CD4-positive, alpha-beta memory T cell (primary cell): Measurements from ENCODE around the gene ISY1. TPM values are rescaled to one million over a fixed set of nuclear protein-coding genes. Genes with fewer than 3 reads are reported as not detected.

ENCODE experiments used
- CTCF ChIA-PET: fragments of 350-600 bp; sonication (Branson Sonifier 250); formaldehyde crosslinking; loops from one replicate; lab custom pipeline; 2021; ENCODE audit warnings: inconsistent platforms; ENCODE audit not compliant: partially characterized antibody; lab: Charles Lee
- POLR2A ChIA-PET: fragments of 350-600 bp; sonication (Branson Sonifier 250); formaldehyde crosslinking; loops from one replicate; lab custom pipeline; 2021; ENCODE audit not compliant: partially characterized antibody; lab: Charles Lee
- DNase-seq, 5 donors: peaks; one replicate each; pipeline versions ENCODE4 v3.0.0 to v3.0.0-alpha.2; 2020 to 2022; ENCODE audit warnings: mixed read lengths in 1 of 5
- H3K27ac ChIP-seq: one replicate; pipeline ENCODE4 v1.7.0; 2013; ENCODE audit warnings: low read depth, low read length
- H3K27me3 ChIP-seq: 2 replicates; pipeline ENCODE4 v1.7.0; 2013; ENCODE audit warnings: mild to moderate bottlenecking, low read length, moderate library complexity; ENCODE audit not compliant: insufficient read depth
- H3K36me3 ChIP-seq: 2 replicates; pipeline ENCODE4 v1.7.0; 2013; ENCODE audit warnings: mild to moderate bottlenecking, low read length, moderate library complexity; ENCODE audit not compliant: insufficient read depth
- H3K4me1 ChIP-seq: 2 replicates; pipeline ENCODE4 v1.7.0; 2013; ENCODE audit warnings: mild to moderate bottlenecking, low read length, moderate library complexity; ENCODE audit not compliant: insufficient read depth
- H3K4me3 ChIP-seq, 2 donors: one replicate each; pipeline ENCODE4 v1.7.0; 2013; ENCODE audit warnings: low read length in 2 of 2, mild to moderate bottlenecking in 1 of 2
- H3K9me3 ChIP-seq, 2 donors: one replicate each; pipeline ENCODE4 v1.7.0; 2013; ENCODE audit warnings: low read length in 2 of 2, control low read depth in 1 of 2; ENCODE audit not compliant: control insufficient read depth in 1 of 2
- H3K27ac Mint-ChIP-seq, 7 donors: one replicate each; pipeline ENCODE4 v1.8.0; 2020 to 2021; ENCODE audit warnings: mixed read lengths in 7 of 7, mild to moderate bottlenecking in 6 of 7, inconsistent platforms in 3 of 7, moderate library complexity in 3 of 7
- H3K27me3 Mint-ChIP-seq, 2 donors: one replicate each; pipeline ENCODE4 v1.8.0; 2020 to 2021; ENCODE audit warnings: mixed read lengths in 2 of 2
- H3K36me3 Mint-ChIP-seq, 2 donors: one replicate each; pipeline ENCODE4 v1.8.0; 2020 to 2021; ENCODE audit warnings: mixed read lengths in 2 of 2, inconsistent platforms in 1 of 2, mild to moderate bottlenecking in 1 of 2
- H3K4me1 Mint-ChIP-seq, 4 donors: one replicate each; pipeline ENCODE4 v1.8.0; 2020 to 2021; ENCODE audit warnings: mixed read lengths in 4 of 4, mild to moderate bottlenecking in 1 of 4
- H3K4me3 Mint-ChIP-seq, 8 donors: one replicate each; pipeline ENCODE4 v1.8.0; 2020 to 2021; ENCODE audit warnings: mixed read lengths in 8 of 8, mild to moderate bottlenecking in 7 of 8, moderate library complexity in 6 of 8, inconsistent platforms in 3 of 8
- H3K9me3 Mint-ChIP-seq, 8 donors: one replicate each; pipeline ENCODE4 v1.8.0; 2020 to 2021; ENCODE audit warnings: mixed read lengths in 8 of 8, mild to moderate bottlenecking in 5 of 8, inconsistent platforms in 3 of 8, moderate library complexity in 1 of 8
- intact Hi-C: fragments of 100-400 bp; cut with micrococcal nuclease; formaldehyde crosslinking; loops from one replicate; pipeline ENCODE4 v1.15.1; 2023
- polyA plus RNA-seq, 2 donors: library from polyadenylated mRNA; unstranded; fragments of 300-500 nt; fragmentation: Illumina TruSeq; gene quantifications; one replicate each; pipeline ENCODE4 v1.2.3, GENCODE V29; 2021
- total RNA-seq, 2 experiments: library from RNA; stranded (reverse); gene quantifications; one replicate each; pipeline ENCODE4 v1.2.3, GENCODE V29; 2021

Gene ISY1
- total and polyA plus RNA-seq, 4 experiments from 2014 or later: 29.5 to 104 (median 66.5) TPM

GRCh38 chr3:129106866-129107565, 53.8 kb downstream of the ISY1 start:
- no peaks in the 10 kb centered on the region for H3K9me3 Mint-ChIP-seq
- peak overlapping the region in 1 of 8 donors; percentile 8 for H3K4me3 Mint-ChIP-seq
- intact Hi-C loops: no loop called here
- Histone ChIP-seq H3K27me3 (no peaks in the 10 kb centered on the region), H3K4me1 (peaks cover 57% of the 10 kb centered on the region), H3K27ac (no peak overlapping the region), H3K36me3 (peaks cover 29% of the 10 kb centered on the region), H3K9me3 (no peaks in the 10 kb centered on the region), H3K4me3 (no peak overlapping the region)
- no peak for DNase-seq
- H3K36me3 Mint-ChIP-seq: peaks cover 22 to 50% of the 10 kb centered on the region in 2 donors
- ChIA-PET CTCF (interaction anchor here (1.4 to 1.7 kb wide), 2 partner anchors 14 to 55 kb away, joined by 3 to 9 read pairs; partner anchors contain the start of gene RAB43), POLR2A (interaction anchor here (1.3 to 7.5 kb wide), 3 partner anchors 12 to 209 kb away, joined by 6 to 64 read pairs (median 34); partner anchors contain the start of gene RAB43)
- H3K27ac Mint-ChIP-seq: peak overlapping the region in 2 of 7 donors; percentile 63 to 87
- H3K4me1 Mint-ChIP-seq: peaks cover 39 to 83% (median 57%) of the 10 kb centered on the region in 4 donors
- no peaks in the 10 kb centered on the region for H3K27me3 Mint-ChIP-seq

DNA sequence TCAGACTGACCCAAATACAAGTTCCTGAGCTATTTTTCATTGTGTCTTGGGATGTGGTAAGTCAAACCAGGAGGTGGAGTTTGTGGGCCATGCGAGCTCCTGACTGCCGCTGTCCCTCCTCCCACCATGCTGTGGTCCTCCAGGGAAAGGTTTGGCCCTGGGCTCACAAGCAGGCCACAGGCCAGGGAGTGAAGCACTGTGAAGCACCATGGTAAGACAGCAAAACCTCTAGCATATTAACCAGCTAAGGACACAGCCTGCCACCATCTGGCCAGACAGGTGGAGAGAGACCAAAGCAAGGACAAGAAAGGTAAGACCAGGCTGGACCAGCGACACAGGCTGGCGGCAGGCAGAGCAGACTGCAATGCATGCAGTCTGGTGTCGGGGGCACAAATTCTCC, 54.5 kb downstream of the ISY1 start:
- CTCF ChIA-PET: interaction anchor here (1.7 kb wide), 1 partner anchor 14 kb away, joined by 9 read pairs; the partner anchor contains the start of gene RAB43
- Mint-ChIP-seq H3K36me3 (peaks cover 22 to 53% of the 10 kb centered on the region in 2 donors), H3K27me3 (no peaks in the 10 kb centered on the region), H3K4me3 (no peak overlapping the region), H3K9me3 (no peaks in the 10 kb centered on the region), H3K27ac (peak overlapping the region in 1 of 7 donors; percentile 55), H3K4me1 (peaks cover 43 to 86% (median 61%) of the 10 kb centered on the region in 4 donors)
- Histone ChIP-seq H3K27ac (no peak overlapping the region), H3K27me3 (no peaks in the 10 kb centered on the region), H3K36me3 (peaks cover 29% of the 10 kb centered on the region), H3K4me1 (peaks cover 61% of the 10 kb centered on the region), H3K4me3 (no peak overlapping the region), H3K9me3 (no peaks in the 10 kb centered on the region)
- no peak for DNase-seq
- intact Hi-C loops: no loop called here
- POLR2A ChIA-PET: interaction anchor here (7.5 kb wide), 1 partner anchor 13 kb away, joined by 64 read pairs; the partner anchor contains the start of gene RAB43

- intact Hi-C loops: no loop called here
- H3K27ac ChIP-seq: no peak overlapping the region
- Mint-ChIP-seq H3K27ac (peak overlapping the region in 1 of 7 donors; percentile 41), H3K4me1 (peaks cover 43 to 85% (median 62%) of the 10 kb centered on the region in 4 donors), H3K9me3 (no peaks in the 10 kb centered on the region), H3K36me3 (peaks cover 19 to 53% of the 10 kb centered on the region in 2 donors), H3K4me3 (no peak overlapping the region), H3K27me3 (no peaks in the 10 kb centered on the region)
- DNase-seq: no peak
- CTCF ChIA-PET: interaction anchor here (1.7 kb wide), 1 partner anchor 15 kb away, joined by 9 read pairs; the partner anchor contains the start of gene RAB43
- no peaks in the 10 kb centered on the region for H3K27me3 ChIP-seq
- POLR2A ChIA-PET: interaction anchor here (7.5 kb wide), 1 partner anchor 13 kb away, joined by 64 read pairs; the partner anchor contains the start of gene RAB43
- peaks cover 27% of the 10 kb centered on the region for H3K36me3 ChIP-seq
- H3K4me3 ChIP-seq: no peak overlapping the region
- H3K9me3 ChIP-seq: no peaks in the 10 kb centered on the region
- peaks cover 61% of the 10 kb centered on the region for H3K4me1 ChIP-seq
Measured at GRCh38 chr3:129105862-129106261, 55.0 kb downstream of the ISY1 start.

- peak overlapping the region in 1 of 8 donors; percentile 41 for H3K4me3 Mint-ChIP-seq
- peaks cover 16 to 52% of the 10 kb centered on the region in 2 donors for H3K36me3 Mint-ChIP-seq
- CTCF ChIA-PET: no interaction called here
Measured at GRCh38 chr3:129104498-129105079, 56.3 kb downstream of the ISY1 start.

GRCh38 chr3:129104051-129104450, 56.8 kb downstream of the ISY1 start:
- no peak for DNase-seq
- H3K4me3 ChIP-seq: no peak overlapping the region
- peaks cover 18 to 54% of the 10 kb centered on the region in 2 donors for H3K36me3 Mint-ChIP-seq
- peaks cover 61% of the 10 kb centered on the region for H3K4me1 ChIP-seq
- H3K27ac Mint-ChIP-seq: peak overlapping the region in 5 of 7 donors; percentile 27 to 84 (median 71)
- H3K9me3 ChIP-seq: no peaks in the 10 kb centered on the region
- ChIA-PET POLR2A (interaction anchor here (7.5 kb wide), 1 partner anchor 15 kb away, joined by 64 read pairs; the partner anchor contains the start of gene RAB43), CTCF (no interaction called here)
- H3K27me3 ChIP-seq: no peaks in the 10 kb centered on the region
- no peaks in the 10 kb centered on the region for H3K27me3 Mint-ChIP-seq
- peaks cover 26% of the 10 kb centered on the region for H3K36me3 ChIP-seq
- peaks cover 45 to 93% (median 66%) of the 10 kb centered on the region in 4 donors for H3K4me1 Mint-ChIP-seq
- no peaks in the 10 kb centered on the region for H3K9me3 Mint-ChIP-seq
- H3K27ac ChIP-seq: no peak overlapping the region
- intact Hi-C loops: no loop called here
- peak overlapping the region in 1 of 8 donors; percentile 1 for H3K4me3 Mint-ChIP-seq

More at GRCh38 chr3:129104498-129105079, 56.3 kb downstream of the ISY1 start:
- Histone ChIP-seq H3K27ac (no peak overlapping the region), H3K4me3 (no peak overlapping the region), H3K9me3 (no peaks in the 10 kb centered on the region), H3K36me3 (peaks cover 26% of the 10 kb centered on the region), H3K4me1 (peaks cover 61% of the 10 kb centered on the region), H3K27me3 (no peaks in the 10 kb centered on the region)
- Mint-ChIP-seq H3K27ac (peak overlapping the region in 6 of 7 donors; percentile 34 to 80 (median 57)), H3K9me3 (no peaks in the 10 kb centered on the region), H3K27me3 (no peaks in the 10 kb centered on the region), H3K4me1 (peaks cover 44 to 88% (median 65%) of the 10 kb centered on the region in 4 donors)
- no peak for DNase-seq
- POLR2A ChIA-PET: interaction anchor here (7.5 kb wide), 1 partner anchor 14 kb away, joined by 64 read pairs; the partner anchor contains the start of gene RAB43
- intact Hi-C loops: no loop called here

- H3K27ac Mint-ChIP-seq: peak overlapping the region in 6 of 7 donors; percentile 7 to 76 (median 68)
- Histone ChIP-seq H3K9me3 (no peaks in the 10 kb centered on the region), H3K4me1 (peaks cover 59% of the 10 kb centered on the region), H3K4me3 (no peak overlapping the region), H3K27me3 (no peaks in the 10 kb centered on the region), H3K27ac (no peak overlapping the region), H3K36me3 (peaks cover 22% of the 10 kb centered on the region)
- H3K4me1 Mint-ChIP-seq: peaks cover 47 to 90% (median 63%) of the 10 kb centered on the region in 4 donors
- H3K4me3 Mint-ChIP-seq: peak overlapping the region in 2 of 8 donors; percentile 41 to 47
- H3K9me3 Mint-ChIP-seq: no peaks in the 10 kb centered on the region
- ChIA-PET CTCF (interaction anchor here (0.7 to 0.9 kb wide), 2 partner anchors 50 to 132 kb away, joined by 3 read pairs; no protein-coding TSS in a partner anchor), POLR2A (interaction anchor here (7.5 kb wide), 1 partner anchor 16 kb away, joined by 64 read pairs; the partner anchor contains the start of gene RAB43)
- peaks cover 14 to 49% of the 10 kb centered on the region in 2 donors for H3K36me3 Mint-ChIP-seq
- no peak for DNase-seq
- intact Hi-C loops: no loop called here
- no peaks in the 10 kb centered on the region for H3K27me3 Mint-ChIP-seq
Measured at GRCh38 chr3:129103296-129103695, 57.6 kb downstream of the ISY1 start.
